Spleen (tissue), 11 donors: ENCODE measurements around the gene CHODL. TPM values are rescaled to one million over a fixed set of nuclear protein-coding genes. Genes with fewer than 3 reads are reported as not detected.

Experiments used
- DNase-seq: peaks from one replicate; pipeline ENCODE4 v3.0.0-alpha.2; 2020
- H3K27ac ChIP-seq, 8 donors: fragments of 200-600 bp; sonication (generic) in 7 of 8; 1 replicate in 4 of 8; 2 replicates in 4 of 8; pipeline versions ENCODE4 v1.5.0 to v1.8.0; 2016 to 2021; ENCODE audit warnings: inconsistent platforms in 4 of 8, mild to moderate bottlenecking in 4 of 8, moderate library complexity in 1 of 8
- H3K27me3 ChIP-seq, 7 donors: fragments of 200-600 bp; sonication (generic) in 6 of 7; replicated peaks in 1 of 7; 1 replicate in 4 of 7; 2 replicates in 3 of 7; pipeline versions ENCODE4 v1.5.0 to v1.8.0; 2016 to 2021; ENCODE audit warnings: inconsistent platforms in 3 of 7, mild to moderate bottlenecking in 1 of 7
- H3K36me3 ChIP-seq, 6 donors: fragments of 200-600 bp; sonication (generic) in 5 of 6; 1 replicate in 4 of 6; 2 replicates in 2 of 6; pipeline versions ENCODE4 v1.5.0 to v1.8.0; 2016 to 2021; ENCODE audit warnings: inconsistent platforms in 2 of 6
- H3K4me1 ChIP-seq, 6 donors: fragments of 200-600 bp; sonication (generic) in 5 of 6; 1 replicate in 3 of 6; 2 replicates in 3 of 6; pipeline versions ENCODE4 v1.5.0 to v1.8.0; 2016 to 2021; ENCODE audit warnings: inconsistent platforms in 3 of 6
- H3K4me3 ChIP-seq, 8 donors: fragments of 200-600 bp; sonication (generic) in 7 of 8; 1 replicate in 4 of 8; 2 replicates in 4 of 8; pipeline versions ENCODE4 v1.5.0 to v1.8.0; 2016 to 2021; ENCODE audit warnings: inconsistent platforms in 4 of 8, mild to moderate bottlenecking in 4 of 8, moderate library complexity in 2 of 8
- H3K9me3 ChIP-seq, 8 donors: fragments of 200-600 bp; sonication (generic) in 7 of 8; 1 replicate in 4 of 8; 2 replicates in 4 of 8; pipeline versions ENCODE4 v1.5.0 to v1.8.0; 2016 to 2021; ENCODE audit warnings: inconsistent platforms in 4 of 8
- CTCF ChIP-seq, 11 experiments: fragments of 200-600 bp in 7 of 11; fragments of 450-650 bp in 4 of 11; sonication (generic) in 4 of 11; IDR thresholded peaks in 8 of 11; conservative IDR thresholded peaks in 3 of 11; 1 replicate in 7 of 11; 2 replicates in 4 of 11; pipeline versions ENCODE4 v1.4.0 to v1.8.0; 2016 to 2021; ENCODE audit warnings: antibody characterized with exemption in 11 of 11, inconsistent platforms in 4 of 11, mild to moderate bottlenecking in 1 of 11
- POLR2A ChIP-seq, 3 donors: fragments of 450-650 bp; IDR thresholded peaks; one replicate each; pipeline ENCODE4 v1.5.1; 2017; ENCODE audit warnings: antibody characterized with exemption in 3 of 3, mild to moderate bottlenecking in 1 of 3
- POLR2AphosphoS5 ChIP-seq, 3 donors: sonication (generic); formaldehyde crosslinking; IDR thresholded peaks; one replicate each; pipeline ENCODE4 v1.5.1; 2017; ENCODE audit warnings: antibody characterized with exemption in 3 of 3
- WGBS, 5 donors: extraction: QIAGEN DNeasy Blood & Tissue Kit in 3 of 5; methylation state at CpG; one replicate each; pipeline versions ENCODE4 v1.1.5 to v1.1.7; 2013 to 2018; 5-methylcytosine and 5-hydroxymethylcytosine counted together
- intact Hi-C: fragments of 100-400 bp; cut with DNase I; formaldehyde crosslinking; loops from one replicate; pipeline ENCODE4 v1.15.0; 2023; ENCODE audit warnings: low total_unique reads
- polyA plus RNA-seq, 3 donors: library from polyadenylated mRNA; stranded (reverse); fragments of 200-250 nt; gene quantifications; one replicate each; pipeline ENCODE4 v1.2.1, GENCODE V29; 2013
- total RNA-seq, 7 donors: library from RNA; depleted of rRNA in 3 of 7; stranded (reverse); fragments of >200 nt in 3 of 7; fragmentation: NEBNext Ultra II Directional in 4 of 7; extraction: Animal tissue kit (Norgen Biotek cat#: 25700) in 4 of 7; gene quantifications; one replicate each; pipeline versions ENCODE4 v1.1.0 to v1.2.1, GENCODE V29; 2016 to 2021
- donor health status: healthy with polysubstance abuse.
- donor health status: DM: no; HTN: no; CAD: no; lungs with moderate emphysema.
- donor health status: DM: no; HTN: no; CAD: no.
- donor health status: Bipolar disorder and iron deficiency.
- donor health status: healthy.
- donor health status: DM: no; HTN: no; CAD: no.
- donor health status: DM: yes; HTN: yes; CAD: no.

The CHODL gene
- total and polyA plus RNA-seq, 10 donors, result 1.2 to 17.3 (median 4.4) TPM

DNA sequence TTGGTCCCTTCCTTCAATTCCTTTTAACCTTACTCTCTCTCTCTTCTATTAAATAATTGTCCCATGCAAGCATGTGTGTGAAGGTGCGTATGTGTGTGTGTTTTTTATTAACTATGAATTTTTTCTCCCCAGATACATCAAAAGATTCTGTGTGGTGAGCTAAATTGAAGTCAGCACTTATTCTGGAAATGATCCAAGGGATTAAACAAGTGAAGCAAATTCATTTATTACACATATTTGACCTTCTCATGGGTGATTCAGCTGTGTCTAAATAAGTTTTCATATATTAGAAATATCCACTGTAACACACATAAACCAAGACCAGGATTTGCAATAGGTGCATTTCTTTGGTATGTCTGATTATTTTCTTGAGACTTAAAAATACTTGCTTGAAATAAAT is 24.3 kb downstream of the CHODL start:
- no peaks in the 10 kb centered on the region for H3K27me3 ChIP-seq
- DNase-seq, result no peak
- H3K36me3 ChIP-seq, result no peaks in the 10 kb centered on the region
- intact Hi-C loops, result loop anchor here (10.0 kb wide), 1 partner anchor 224 kb away; no protein-coding TSS in a partner anchor
- no peaks in the 10 kb centered on the region for H3K4me1 ChIP-seq
- no peaks in the 10 kb centered on the region for H3K9me3 ChIP-seq
- no peak for TF ChIP-seq CTCF (IDR thresholded peaks at IDR 0.05 in 8 of 11, conservative IDR thresholded peaks at IDR 0.05 in 3 of 11)
- no peak for TF ChIP-seq POLR2A (IDR thresholded peaks at IDR 0.05)
- TF ChIP-seq POLR2AphosphoS5 (IDR thresholded peaks at IDR 0.05), result no peak
- no peak overlapping the region for H3K27ac ChIP-seq
- no peak overlapping the region for H3K4me3 ChIP-seq
- 86 to 97% (median 90%) methylated on average over 1 of the region's 1 CpG for WGBS, 5 donors

DNA sequence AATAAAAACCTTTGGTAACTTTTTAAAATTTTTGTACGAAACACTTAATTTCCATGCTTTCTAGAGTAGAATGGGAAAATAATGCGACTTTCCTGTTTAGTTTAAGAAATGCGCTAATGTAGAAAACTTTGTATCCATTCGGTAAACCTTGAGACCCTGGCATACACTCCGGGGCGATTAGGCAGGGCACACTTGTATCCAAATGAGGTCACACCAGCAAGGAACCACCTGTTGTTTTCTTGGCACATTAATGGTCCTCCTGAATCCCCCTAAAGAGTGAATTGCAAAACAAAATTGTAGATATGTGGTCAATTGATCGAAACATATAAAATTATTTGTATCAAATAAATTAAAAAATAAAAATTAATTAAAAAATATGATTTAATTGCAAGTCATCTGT is 25.2 kb downstream of the CHODL start:
- no peak for DNase-seq
- intact Hi-C loops, result loop anchor here (10.0 kb wide), 1 partner anchor 225 kb away; no protein-coding TSS in a partner anchor
- TF ChIP-seq CTCF (IDR thresholded peaks at IDR 0.05 in 8 of 11, conservative IDR thresholded peaks at IDR 0.05 in 3 of 11) (no peak), POLR2AphosphoS5 (IDR thresholded peaks at IDR 0.05) (no peak), POLR2A (IDR thresholded peaks at IDR 0.05) (no peak)
- no peaks in the 10 kb centered on the region for H3K36me3 ChIP-seq
- no peaks in the 10 kb centered on the region for H3K9me3 ChIP-seq
- no peak overlapping the region for H3K27ac ChIP-seq
- no peak overlapping the region for H3K4me3 ChIP-seq
- WGBS, 5 donors, result 83 to 95% (median 87%) methylated on average over 7 of the region's 7 CpGs
- no peaks in the 10 kb centered on the region for H3K4me1 ChIP-seq
- H3K27me3 ChIP-seq, result no peaks in the 10 kb centered on the region

GRCh38 chr21:18273400-18273799 is 28.8 kb downstream of the CHODL start:
- H3K27ac ChIP-seq, result no peak overlapping the region
- no peaks in the 10 kb centered on the region for H3K27me3 ChIP-seq
- WGBS, 5 donors, result 85 to 92% (median 89%) methylated on average over 4 of the region's 4 CpGs
- H3K4me1 ChIP-seq, result no peaks in the 10 kb centered on the region
- intact Hi-C loops, result no loop called here
- no peaks in the 10 kb centered on the region for H3K9me3 ChIP-seq
- H3K4me3 ChIP-seq, result no peak overlapping the region
- H3K36me3 ChIP-seq, result no peaks in the 10 kb centered on the region
- TF ChIP-seq POLR2A (IDR thresholded peaks at IDR 0.05), result no peak
- DNase-seq, result no peak

DNA sequence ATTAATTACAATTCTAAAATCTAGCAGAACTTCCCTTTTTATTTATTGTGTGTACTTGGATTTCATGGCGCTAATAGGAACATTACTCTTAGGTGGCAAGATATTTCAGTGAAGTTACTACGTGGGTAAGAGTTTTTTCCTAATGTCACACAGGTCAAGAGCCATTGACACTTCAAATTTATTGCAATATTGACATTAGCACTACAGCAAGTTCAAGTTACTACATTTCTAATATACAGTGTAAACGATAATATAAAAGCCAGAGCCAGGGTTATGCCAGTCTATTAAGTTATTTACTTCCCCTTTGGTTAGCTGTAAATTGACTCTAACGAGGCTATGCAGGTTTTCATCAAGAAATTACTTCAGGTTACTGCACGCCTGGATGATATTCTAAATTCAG is 29.7 kb downstream of the CHODL start:
- H3K9me3 ChIP-seq, result no peaks in the 10 kb centered on the region
- 68 to 76% (median 74%) methylated on average over 5 of the region's 5 CpGs for WGBS, 5 donors
- intact Hi-C loops, result no loop called here
- no peaks in the 10 kb centered on the region for H3K27me3 ChIP-seq
- no peak for TF ChIP-seq POLR2A (IDR thresholded peaks at IDR 0.05)
- no peak for TF ChIP-seq POLR2AphosphoS5 (IDR thresholded peaks at IDR 0.05)
- TF ChIP-seq CTCF (IDR thresholded peaks at IDR 0.05 in 8 of 11, conservative IDR thresholded peaks at IDR 0.05 in 3 of 11), result no peak
- DNase-seq, result no peak
- H3K27ac ChIP-seq, result no peak overlapping the region
- H3K4me1 ChIP-seq, result no peaks in the 10 kb centered on the region
- H3K4me3 ChIP-seq, result no peak overlapping the region
- H3K36me3 ChIP-seq, result no peaks in the 10 kb centered on the region

DNA sequence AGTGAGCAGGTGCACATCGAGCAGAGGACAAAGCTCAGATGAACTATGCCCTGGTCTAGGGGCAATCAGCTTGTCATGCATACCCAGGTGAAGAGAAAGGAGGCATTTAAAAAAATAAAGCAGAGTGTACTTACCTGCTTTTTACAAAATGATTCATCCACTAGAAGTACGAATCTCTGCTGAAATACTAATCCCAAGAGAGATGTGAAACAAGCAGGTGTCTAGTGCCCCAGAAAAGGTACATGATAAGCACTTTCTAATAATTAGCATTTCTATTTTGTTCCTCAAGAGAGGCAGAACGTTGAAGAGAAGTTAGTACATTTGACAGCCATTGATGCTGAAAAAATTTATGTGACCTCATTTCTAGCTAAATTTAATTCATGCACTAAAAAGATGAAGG is 31.1 kb downstream of the CHODL start:
- WGBS, 5 donors, result 47 to 61% (median 51%) methylated on average over 3 of the region's 3 CpGs
- Histone ChIP-seq H3K27me3 (no peaks in the 10 kb centered on the region), H3K36me3 (no peaks in the 10 kb centered on the region), H3K27ac (no peak overlapping the region), H3K4me1 (no peaks in the 10 kb centered on the region), H3K4me3 (no peak overlapping the region), H3K9me3 (no peaks in the 10 kb centered on the region)
- no peak for DNase-seq
- intact Hi-C loops, result no loop called here
- TF ChIP-seq POLR2AphosphoS5 (IDR thresholded peaks at IDR 0.05) (no peak), CTCF (IDR thresholded peaks at IDR 0.05 in 8 of 11, conservative IDR thresholded peaks at IDR 0.05 in 3 of 11) (no peak), POLR2A (IDR thresholded peaks at IDR 0.05) (no peak)
